Ishikawa (cell line): ENCODE measurements around the gene PNPLA3.

Experiments used
- TCF12 ChIP-seq: IDR thresholded peaks from 2 replicates; pipeline ENCODE4 v1.6.1; 2012; ENCODE audit warnings: low read depth
- YY1 ChIP-seq: IDR thresholded peaks from 2 replicates; pipeline ENCODE4 v1.6.1; 2012; ENCODE audit warnings: low read depth

The PNPLA3 gene

DNA sequence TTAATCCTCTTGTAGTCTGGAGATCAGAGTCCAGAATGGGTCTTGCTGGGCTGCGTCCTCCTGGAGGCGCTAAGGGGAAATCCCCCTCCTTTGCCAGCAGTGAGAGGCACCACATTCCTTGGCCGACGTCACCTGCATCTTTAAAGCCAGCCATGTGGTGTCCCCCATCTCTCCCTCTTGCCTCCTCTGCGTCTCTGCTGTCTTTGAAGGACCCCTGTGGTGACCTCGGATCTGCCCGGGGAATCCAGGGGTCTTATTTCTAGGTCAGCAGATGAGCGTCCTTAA lies 73.3 kb downstream of the PNPLA3 start:
- TF ChIP-seq YY1 (no peak), TCF12 (no peak)
